Gastroesophageal sphincter (tissue), 3 donors: ENCODE results near the gene C20orf144.

ENCODE experiments used
- CTCF ChIP-seq, 4 experiments: fragments of 200-600 bp in 2 of 4; fragments of 450-650 bp in 2 of 4; sonication (generic) in 1 of 4; IDR thresholded peaks; one replicate each; pipeline ENCODE4 v1.5.1; 2017 to 2019; ENCODE audit warnings: antibody characterized with exemption in 4 of 4, mild to moderate bottlenecking in 2 of 4, moderate library complexity in 2 of 4
- POLR2A ChIP-seq, 2 donors: fragments of 450-650 bp; IDR thresholded peaks; one replicate each; pipeline ENCODE4 v1.6.1; 2017; ENCODE audit warnings: antibody characterized with exemption in 2 of 2, mild to moderate bottlenecking in 2 of 2, moderate library complexity in 1 of 2

GRCh38 chr20:33669873-33670640 lies 7.9 kb downstream of the C20orf144 start:
- TF ChIP-seq POLR2A (IDR thresholded peaks at IDR 0.05), result no peak
- TF ChIP-seq CTCF (IDR thresholded peaks at IDR 0.05), result no peak
